Measurements from ENCODE around the gene PCNX2.

GRCh38 chr1:232987046-232987773 is 308.3 kb downstream of the PCNX2 start:
- TF ChIP-seq CTCF (IDR thresholded peaks at IDR 0.05) (no peak), POLR2A (IDR thresholded peaks at IDR 0.05) (no peak)

Data from body of pancreas (tissue), 4 donors.